ENCODE data around the gene PPFIA3.
"Not testable (repeated sequence)": the region's sequence is repeated elsewhere in the genome, so short reads cannot be mapped to it uniquely, and the experiment has no call there.

PPFIA3 gene

DNA sequence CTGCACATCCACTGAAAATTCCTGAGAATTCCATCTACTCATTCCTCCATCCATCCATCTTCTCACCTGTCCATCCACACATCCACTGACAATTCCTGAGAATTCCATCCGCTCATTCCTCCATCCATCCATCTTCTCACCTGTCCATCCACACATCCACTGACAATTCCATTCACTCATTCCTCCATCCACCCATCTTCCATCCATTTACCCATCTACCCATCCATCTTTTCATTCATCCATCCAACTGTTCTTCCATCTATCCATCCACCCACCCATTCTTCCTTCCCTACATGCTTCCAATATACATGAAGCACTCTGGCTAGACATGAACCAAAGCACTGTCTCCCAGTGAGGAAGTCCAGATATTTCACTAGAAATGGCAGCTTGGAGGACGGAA is 53.9 kb downstream of the PPFIA3 start:
- H3K27ac ChIP-seq, result no peak overlapping the region
- H3K4me3 ChIP-seq, result no peak overlapping the region
- DNase-seq (ENCODE audit: low spot score), result no peak
- TF ChIP-seq CTCF (IDR thresholded peaks at IDR 0.05), result no peak

GRCh38 chr19:49180659-49181058 is 61.3 kb downstream of the PPFIA3 start:
- TF ChIP-seq CTCF (IDR thresholded peaks at IDR 0.05), result no peak
- Histone ChIP-seq H3K27ac (no peak overlapping the region), H3K4me3 (no peak overlapping the region)
- no peak for DNase-seq (ENCODE audit: low spot score)

DNA sequence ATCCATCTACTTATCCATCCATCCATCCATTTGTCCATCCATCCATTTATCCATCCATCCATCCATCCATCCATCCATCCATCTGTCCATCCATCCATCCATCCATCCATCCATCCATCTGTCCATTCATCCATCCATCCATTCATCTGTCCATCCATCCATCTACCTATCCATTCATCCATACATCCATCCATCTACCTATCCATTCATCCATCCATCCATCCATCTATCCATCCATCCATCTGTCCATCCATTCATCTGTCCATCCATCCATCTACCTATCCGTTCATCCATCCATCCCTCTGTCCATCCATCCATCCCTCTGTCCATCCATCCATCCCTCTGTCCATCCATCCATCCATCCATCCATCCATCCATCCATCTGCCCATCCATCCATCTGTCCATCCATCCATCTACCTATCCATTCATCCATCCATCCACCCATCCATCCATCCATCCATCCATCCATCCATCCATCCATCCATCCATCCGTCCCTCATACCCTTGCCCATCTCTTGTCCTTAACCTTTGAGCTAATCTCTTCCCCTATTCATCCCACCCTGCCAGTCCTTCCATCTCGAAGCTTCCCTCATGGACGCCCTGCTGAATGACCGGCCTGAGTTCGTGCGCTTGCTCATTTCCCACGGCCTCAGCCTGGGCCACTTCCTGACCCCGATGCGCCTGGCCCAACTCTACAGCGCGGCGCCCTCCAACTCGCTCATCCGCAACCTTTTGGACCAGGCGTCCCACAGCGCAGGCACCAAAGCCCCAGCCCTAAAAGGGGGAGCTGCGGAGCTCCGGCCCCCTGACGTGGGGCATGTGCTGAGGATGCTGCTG is 62.9 kb downstream of the PPFIA3 start:
- not testable (repeated sequence) for H3K27ac ChIP-seq; DNase-seq (ENCODE audit: low spot score); H3K4me3 ChIP-seq

DNA sequence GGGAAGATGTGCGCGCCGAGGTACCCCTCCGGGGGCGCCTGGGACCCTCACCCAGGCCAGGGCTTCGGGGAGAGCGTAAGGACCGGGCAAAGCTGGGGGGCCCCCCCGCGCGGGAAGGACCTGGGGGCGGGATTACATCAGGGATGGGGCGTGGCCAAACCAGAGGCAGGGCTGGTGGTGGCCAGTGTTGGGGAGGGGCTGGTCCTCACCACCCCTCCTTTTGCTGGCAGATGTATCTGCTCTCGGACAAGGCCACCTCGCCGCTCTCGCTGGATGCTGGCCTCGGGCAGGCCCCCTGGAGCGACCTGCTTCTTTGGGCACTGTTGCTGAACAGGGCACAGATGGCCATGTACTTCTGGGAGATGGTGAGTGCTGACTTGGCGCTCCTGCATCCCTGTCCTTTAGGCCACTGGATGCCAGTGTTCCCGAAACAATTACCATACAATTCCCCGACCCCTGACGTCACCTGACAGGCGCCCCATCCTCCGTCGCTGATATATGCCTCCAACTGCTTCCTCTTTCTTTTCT is 63.6 kb downstream of the PPFIA3 start:
- no peak for DNase-seq (ENCODE audit: low spot score)
- no peak for TF ChIP-seq CTCF (IDR thresholded peaks at IDR 0.05)
- Histone ChIP-seq H3K4me3 (no peak overlapping the region), H3K27ac (no peak overlapping the region)

DNA sequence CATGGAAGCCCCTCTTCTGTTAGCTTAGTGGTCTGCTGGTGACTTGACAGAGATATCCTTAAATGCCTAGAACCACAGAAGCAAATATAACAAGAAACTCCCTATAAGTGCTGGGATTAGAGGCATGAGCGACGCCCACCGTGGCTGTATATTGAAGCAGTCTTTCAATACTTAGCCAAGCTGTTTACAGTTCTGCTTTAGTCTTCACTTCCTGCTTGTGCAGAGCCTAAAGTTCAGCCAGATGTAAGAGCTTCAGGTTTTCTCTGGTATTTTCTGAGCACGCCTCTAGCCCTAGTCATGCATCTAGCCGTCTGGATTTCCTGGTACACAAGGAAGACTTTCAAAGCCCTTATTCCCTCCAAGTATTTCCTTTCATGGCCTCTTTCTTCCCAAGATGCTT is 66.8 kb downstream of the PPFIA3 start:
- Histone ChIP-seq H3K27ac (no peak overlapping the region), H3K4me3 (no peak overlapping the region)
- DNase-seq (ENCODE audit: low spot score), result no peak
- no peak for TF ChIP-seq CTCF (IDR thresholded peaks at IDR 0.05)

GRCh38 chr19:49188626-49189200 is 69.4 kb downstream of the PPFIA3 start:
- DNase-seq (ENCODE audit: low spot score), result no peak
- Histone ChIP-seq H3K27ac (no peak overlapping the region), H3K4me3 (no peak overlapping the region)
- no peak for TF ChIP-seq CTCF (IDR thresholded peaks at IDR 0.05)

GRCh38 chr19:49189259-49189658 is 69.9 kb downstream of the PPFIA3 start:
- no peak overlapping the region for H3K27ac ChIP-seq
- DNase-seq (ENCODE audit: low spot score), result no peak
- no peak overlapping the region for H3K4me3 ChIP-seq
- no peak for TF ChIP-seq CTCF (IDR thresholded peaks at IDR 0.05)

Measured in coronary artery (tissue), 2 donors.